HG03108 (cell line): Measurements from ENCODE around the gene RELN.

Experiments
- ATAC-seq: cut with Tn5 transposase; IDR thresholded peaks from one replicate; pipeline ENCODE4 v1.9.1; 2021; ENCODE audit warnings: moderate library complexity; ENCODE audit not compliant: unreplicated experiment

Gene RELN

GRCh38 chr7:103990991-103991390 lies 1.5 kb upstream of the RELN start:
- ATAC-seq: no peak

- no peak for ATAC-seq
Observed at GRCh38 chr7:103989785-103990767, 618 bp upstream of the RELN start.

- no peak for ATAC-seq
Observed at GRCh38 chr7:103988468-103989199, 824 bp downstream of the RELN start.

- no peak for ATAC-seq
Observed at GRCh38 chr7:103987451-103987850, 2.0 kb downstream of the RELN start.

GRCh38 chr7:103985565-103986126 lies 3.8 kb downstream of the RELN start:
- ATAC-seq: no peak

- no peak for ATAC-seq
Observed at GRCh38 chr7:103984050-103984449, 5.4 kb downstream of the RELN start.

GRCh38 chr7:103983201-103983977 lies 6.1 kb downstream of the RELN start:
- no peak for ATAC-seq

- no peak for ATAC-seq
Observed at GRCh38 chr7:103981003-103981423, 8.4 kb downstream of the RELN start.

GRCh38 chr7:103972779-103973434 lies 16.6 kb downstream of the RELN start:
- ATAC-seq: no peak

GRCh38 chr7:103967401-103967800 lies 22.1 kb downstream of the RELN start:
- no peak for ATAC-seq

GRCh38 chr7:103966593-103967277 lies 22.7 kb downstream of the RELN start:
- no peak for ATAC-seq

- ATAC-seq: no peak
Observed at GRCh38 chr7:103964269-103964668, 25.2 kb downstream of the RELN start.

- ATAC-seq: no peak
Observed at GRCh38 chr7:103962070-103962469, 27.4 kb downstream of the RELN start.

GRCh38 chr7:103958284-103958818 lies 31.1 kb downstream of the RELN start:
- ATAC-seq: no peak

GRCh38 chr7:103955985-103956384 lies 33.5 kb downstream of the RELN start:
- ATAC-seq: no peak

GRCh38 chr7:103952408-103952807 lies 37.0 kb downstream of the RELN start:
- no peak for ATAC-seq

GRCh38 chr7:103951311-103951710 lies 38.1 kb downstream of the RELN start:
- ATAC-seq: no peak

- no peak for ATAC-seq
Observed at GRCh38 chr7:103949374-103949773, 40.1 kb downstream of the RELN start.

- no peak for ATAC-seq
Observed at GRCh38 chr7:103947026-103947655, 42.3 kb downstream of the RELN start.
